Measurements from ENCODE around the gene ACADS. TPM values are rescaled to one million over a fixed set of nuclear protein-coding genes. Genes with fewer than 3 reads are reported as not detected.

Gene ACADS
- total RNA-seq, 1 donor from 2014 or later, result 4.2 TPM

GRCh38 chr12:120702637-120703036 lies 23.0 kb upstream of the ACADS start:
- no peak for DNase-seq

- DNase-seq, result no peak
Measured at GRCh38 chr12:120703311-120703942, 22.2 kb upstream of the ACADS start.

- no peak for DNase-seq
Measured at GRCh38 chr12:120705618-120706017, 20.0 kb upstream of the ACADS start.

GRCh38 chr12:120706029-120706428 lies 19.6 kb upstream of the ACADS start:
- DNase-seq, result no peak

- DNase-seq, result no peak
Measured at GRCh38 chr12:120708651-120709050, 17.0 kb upstream of the ACADS start.

GRCh38 chr12:120710031-120710804 lies 15.4 kb upstream of the ACADS start, which contains the start of gene UNC119B:
Gene UNC119B, plus strand, starts transcription at chr12:120710458. Its CDS starts 17 bp downstream, at chr12:120710475.
- peak; percentile 58 for DNase-seq

GRCh38 chr12:120710805-120711296 lies 14.8 kb upstream of the ACADS start:
- DNase-seq, result no peak

GRCh38 chr12:120711411-120711810 lies 14.2 kb upstream of the ACADS start:
- DNase-seq, result no peak

- no peak for DNase-seq
Measured at GRCh38 chr12:120712610-120713009, 13.0 kb upstream of the ACADS start.

GRCh38 chr12:120713861-120714482 lies 11.7 kb upstream of the ACADS start:
- peak; percentile 47 for DNase-seq

- DNase-seq, result no peak
Measured at GRCh38 chr12:120718055-120718454, 7.6 kb upstream of the ACADS start.

GRCh38 chr12:120719072-120719471 lies 6.6 kb upstream of the ACADS start:
- DNase-seq, result no peak

- DNase-seq, result no peak
Measured at GRCh38 chr12:120719496-120720233, 6.0 kb upstream of the ACADS start.

- DNase-seq, result peak; percentile 18
Measured at GRCh38 chr12:120720234-120720986, 5.2 kb upstream of the ACADS start.

GRCh38 chr12:120720987-120721801 lies 4.4 kb upstream of the ACADS start:
- DNase-seq, result no peak

- no peak for DNase-seq
Measured at GRCh38 chr12:120721866-120722265, 3.8 kb upstream of the ACADS start.

- no peak for DNase-seq
Measured at GRCh38 chr12:120722784-120723183, 2.8 kb upstream of the ACADS start.

- DNase-seq, result no peak
Measured at GRCh38 chr12:120724720-120725119, 906 bp upstream of the ACADS start.

GRCh38 chr12:120725151-120725658 lies 421 bp upstream of the ACADS start:
- DNase-seq, result no peak

GRCh38 chr12:120726510-120726793 lies 826 bp downstream of the ACADS start:
- no peak for DNase-seq

- no peak for DNase-seq
Measured at GRCh38 chr12:120726961-120727360, 1.3 kb downstream of the ACADS start.
